ENCODE data around the gene METTL25. TPM values are rescaled to one million over a fixed set of nuclear protein-coding genes. Genes with fewer than 3 reads are reported as not detected.

METTL25 gene
- polyA plus RNA-seq, 1 donor (not counting 4 experiments of a cell fraction or from before 2014, with no cell fraction given) = 6.0 TPM

GRCh38 chr12:82378997-82379396 is 20.7 kb downstream of the METTL25 start:
- Histone ChIP-seq H3K4me2 (ENCODE audit: control insufficient read depth, extremely low read depth, insufficient read depth, low read depth, low read length) (no peak overlapping the region), H3K9ac (ENCODE audit: control insufficient read depth, extremely low read depth, insufficient read depth, low read length) (no peak overlapping the region), H4K20me1 (ENCODE audit: control insufficient read depth, extremely low read depth, insufficient read depth, low read length) (no peaks in the 10 kb centered on the region), H3K27ac (ENCODE audit: control insufficient read depth, insufficient read depth, low read length) (no peak overlapping the region), H3K36me3 (ENCODE audit: control insufficient read depth in 2 of 2, extremely low read depth in 1 of 2, insufficient read depth in 2 of 2, low read length in 2 of 2) (no peaks in the 10 kb centered on the region), H3K27me3 (ENCODE audit: control insufficient read depth, extremely low read depth, insufficient read depth, low read length) (no peaks in the 10 kb centered on the region), H3K4me3 (ENCODE audit: control insufficient read depth in 2 of 3, extremely low read depth in 1 of 3, insufficient read depth in 2 of 3, low read depth in 1 of 3, low read length in 3 of 3) (no peak overlapping the region), H3K4me1 (ENCODE audit: control insufficient read depth, extremely low read depth, insufficient read depth, low read length) (no peaks in the 10 kb centered on the region), H3K9me1 (ENCODE audit: control insufficient read depth, extremely low read depth, insufficient read depth, low read length) (no peaks in the 10 kb centered on the region), H3K9me3 (ENCODE audit: control insufficient read depth, low read depth, low read length) (no peaks in the 10 kb centered on the region), H2AFZ (ENCODE audit: control insufficient read depth, low read length) (no peak overlapping the region), H3K79me2 (ENCODE audit: control insufficient read depth, insufficient read depth, low read length) (no peaks in the 10 kb centered on the region)
- dilution Hi-C loops (cut with MboI; ENCODE audit: extremely low pct_ligation_motif_present, low sequenced_read_pairs) = no loop called here
- TF ChIP-seq CTCF (optimal IDR thresholded peaks at IDR 0.05 in 1 of 3, IDR thresholded peaks at IDR 0.05 in 1 of 3, conservative IDR thresholded peaks at IDR 0.05 in 1 of 3; ENCODE audit: extremely low read depth in 1 of 3, insufficient read depth in 2 of 3, low read length in 3 of 3) (no peak), EZH2 (IDR thresholded peaks at IDR 0.05; ENCODE audit: low read length) (no peak)
- no peak for FAIRE-seq
- DNase-seq (ENCODE audit: low read depth, low spot score) = no peak

DNA sequence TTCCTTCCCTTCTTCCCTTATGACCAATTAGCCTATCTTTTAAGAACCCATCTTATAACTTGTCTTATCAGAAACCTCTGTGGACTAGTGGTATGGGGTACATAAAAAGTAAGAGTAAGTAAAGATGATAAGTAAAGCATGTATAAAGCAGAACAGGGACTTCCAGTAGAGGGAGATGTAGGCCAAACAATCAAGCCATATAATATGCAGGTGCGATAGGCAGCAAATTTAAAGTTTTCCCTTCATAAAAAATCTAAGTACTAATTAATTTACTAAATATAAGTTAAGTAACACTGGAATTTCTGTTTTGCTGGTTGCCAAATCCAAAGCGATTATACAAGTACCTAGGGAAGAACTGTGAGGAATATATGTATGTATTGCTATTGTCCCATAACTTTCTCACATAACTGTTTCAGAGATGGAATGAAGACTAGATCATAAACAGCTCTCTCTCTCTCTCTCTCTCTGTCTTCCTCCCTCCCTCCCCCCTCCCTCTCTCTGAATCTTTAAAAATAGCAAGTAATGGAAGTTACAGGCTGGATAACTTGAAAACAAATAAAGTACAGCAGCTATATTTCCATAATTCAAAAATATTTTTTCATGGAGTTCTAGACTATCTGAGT is 25.7 kb downstream of the METTL25 start:
- H3K9me3 ChIP-seq (ENCODE audit: control insufficient read depth, low read depth, low read length) = no peaks in the 10 kb centered on the region
- H3K27me3 ChIP-seq (ENCODE audit: control insufficient read depth, extremely low read depth, insufficient read depth, low read length) = no peaks in the 10 kb centered on the region
- DNase-seq (ENCODE audit: low read depth, low spot score) (no peak), FAIRE-seq (no peak)
- no peaks in the 10 kb centered on the region for H4K20me1 ChIP-seq (ENCODE audit: control insufficient read depth, extremely low read depth, insufficient read depth, low read length)
- no peak overlapping the region for H3K9ac ChIP-seq (ENCODE audit: control insufficient read depth, extremely low read depth, insufficient read depth, low read length)
- H3K4me1 ChIP-seq (ENCODE audit: control insufficient read depth, extremely low read depth, insufficient read depth, low read length) = no peaks in the 10 kb centered on the region
- H2AFZ ChIP-seq (ENCODE audit: control insufficient read depth, low read length) = no peak overlapping the region
- no peaks in the 10 kb centered on the region for H3K79me2 ChIP-seq (ENCODE audit: control insufficient read depth, insufficient read depth, low read length)
- no peak overlapping the region for H3K4me3 ChIP-seq (ENCODE audit: control insufficient read depth in 2 of 3, extremely low read depth in 1 of 3, insufficient read depth in 2 of 3, low read depth in 1 of 3, low read length in 3 of 3)
- no peak overlapping the region for H3K4me2 ChIP-seq (ENCODE audit: control insufficient read depth, extremely low read depth, insufficient read depth, low read depth, low read length)
- no peaks in the 10 kb centered on the region for H3K9me1 ChIP-seq (ENCODE audit: control insufficient read depth, extremely low read depth, insufficient read depth, low read length)
- dilution Hi-C loops (cut with MboI; ENCODE audit: extremely low pct_ligation_motif_present, low sequenced_read_pairs) = no loop called here
- TF ChIP-seq EZH2 (IDR thresholded peaks at IDR 0.05; ENCODE audit: low read length) = no peak
- TF ChIP-seq CTCF (optimal IDR thresholded peaks at IDR 0.05 in 1 of 3, IDR thresholded peaks at IDR 0.05 in 1 of 3, conservative IDR thresholded peaks at IDR 0.05 in 1 of 3; ENCODE audit: extremely low read depth in 1 of 3, insufficient read depth in 2 of 3, low read length in 3 of 3) = peak in 2 of 3 experiments; percentile 31 to 59
- no peak overlapping the region for H3K27ac ChIP-seq (ENCODE audit: control insufficient read depth, insufficient read depth, low read length)
- H3K36me3 ChIP-seq (ENCODE audit: control insufficient read depth in 2 of 2, extremely low read depth in 1 of 2, insufficient read depth in 2 of 2, low read length in 2 of 2) = no peaks in the 10 kb centered on the region
